HepG2 (cell line): ENCODE data around the gene ETFB.

Source experiments
- ASH2L ChIP-seq: fragments of 300-600, 200-600 bp; sonication (generic); IDR thresholded peaks from 2 replicates; pipeline ENCODE4 v1.7.0; 2017; ENCODE audit warnings: low read depth, mild to moderate bottlenecking, moderate library complexity, mixed read lengths, low read length; ENCODE audit not compliant: insufficient read length
- DPF2 ChIP-seq: sonication (generic); formaldehyde crosslinking; IDR thresholded peaks from 2 replicates; pipeline ENCODE4 v1.4.0; 2020; ENCODE audit warnings: mild to moderate bottlenecking, low read depth, missing genetic modification reagents, borderline replicate concordance
- EP300 ChIP-seq, 3 experiments: sonication (generic) in 1 of 3; formaldehyde crosslinking in 1 of 3; IDR thresholded peaks; 2 replicates each; pipeline versions ENCODE4 v1.5.1 to v1.6.1; 2011 to 2020; ENCODE audit warnings: low read depth in 2 of 3, low read length in 2 of 3, borderline replicate concordance in 1 of 3, improper control_type of control experiment in 1 of 3, mild to moderate bottlenecking in 1 of 3, missing genetic modification reagents in 1 of 3, moderate library complexity in 1 of 3
- HOXA5 ChIP-seq: sonication (generic); formaldehyde crosslinking; IDR thresholded peaks from 2 replicates; pipeline ENCODE4 v1.4.0; 2020; ENCODE audit warnings: missing genetic modification reagents
- RBAK ChIP-seq: sonication (generic); formaldehyde crosslinking; IDR thresholded peaks from 2 replicates; pipeline ENCODE4 v1.5.1; 2020; ENCODE audit warnings: mild to moderate bottlenecking, missing genetic modification reagents
- ZNF354B ChIP-seq: sonication (generic); formaldehyde crosslinking; IDR thresholded peaks from 2 replicates; pipeline ENCODE4 v1.8.0; 2022; ENCODE audit warnings: mild to moderate bottlenecking, missing genetic modification reagents
- ZNF609 ChIP-seq: sonication (generic); formaldehyde crosslinking; IDR thresholded peaks from 2 replicates; pipeline ENCODE4 v1.4.0; 2020; ENCODE audit warnings: mild to moderate bottlenecking, missing genetic modification reagents, borderline replicate concordance
- TF ChIP-seq, protein P1 (sequence below): sonication (generic); formaldehyde crosslinking; IDR thresholded peaks from 2 replicates; pipeline ENCODE4 v1.5.0; 2020; ENCODE audit warnings: mild to moderate bottlenecking, missing genetic modification reagents, moderate library complexity
- TF ChIP-seq, protein P2 (sequence below): sonication (generic); formaldehyde crosslinking; IDR thresholded peaks from 2 replicates; pipeline ENCODE4 v1.4.0; 2020; ENCODE audit warnings: mild to moderate bottlenecking, missing genetic modification reagents
- TF ChIP-seq, protein P3 (sequence below): sonication (generic); formaldehyde crosslinking; IDR thresholded peaks from 2 replicates; pipeline ENCODE4 v1.4.0; 2020; ENCODE audit warnings: missing genetic modification reagents, borderline replicate concordance
- TF ChIP-seq, protein P4 (sequence below): sonication (generic); formaldehyde crosslinking; IDR thresholded peaks from 2 replicates; pipeline ENCODE4 v1.4.0; 2020; ENCODE audit warnings: missing genetic modification reagents

DNA sequence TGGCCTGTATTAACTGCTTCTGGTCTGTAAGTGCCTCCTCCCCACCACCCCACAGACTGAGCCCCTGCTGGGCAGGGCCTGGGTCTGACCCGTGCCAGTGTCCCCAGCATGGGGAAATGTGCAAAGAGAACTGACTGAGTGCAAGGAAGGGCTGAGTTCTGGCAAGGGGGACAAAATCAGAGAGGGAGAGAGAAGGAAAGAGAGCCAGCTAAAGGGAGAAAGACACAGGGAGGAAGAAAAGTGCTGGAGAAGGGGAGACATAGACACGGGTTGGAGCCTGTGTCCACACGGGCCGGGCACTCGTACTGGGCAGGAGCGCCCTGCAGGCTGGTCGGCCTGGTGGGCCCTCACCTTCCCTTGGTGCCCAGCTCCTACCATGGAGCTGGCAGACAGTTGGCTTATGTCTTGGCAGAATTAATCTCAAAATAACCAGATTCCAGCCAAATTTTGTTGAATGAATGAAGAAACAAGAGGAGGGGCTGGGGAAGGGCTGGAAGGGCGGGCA lies 5.0 kb upstream of the ETFB start:
- no peak for TF ChIP-seq RBAK
- TF ChIP-seq, protein P1, sequence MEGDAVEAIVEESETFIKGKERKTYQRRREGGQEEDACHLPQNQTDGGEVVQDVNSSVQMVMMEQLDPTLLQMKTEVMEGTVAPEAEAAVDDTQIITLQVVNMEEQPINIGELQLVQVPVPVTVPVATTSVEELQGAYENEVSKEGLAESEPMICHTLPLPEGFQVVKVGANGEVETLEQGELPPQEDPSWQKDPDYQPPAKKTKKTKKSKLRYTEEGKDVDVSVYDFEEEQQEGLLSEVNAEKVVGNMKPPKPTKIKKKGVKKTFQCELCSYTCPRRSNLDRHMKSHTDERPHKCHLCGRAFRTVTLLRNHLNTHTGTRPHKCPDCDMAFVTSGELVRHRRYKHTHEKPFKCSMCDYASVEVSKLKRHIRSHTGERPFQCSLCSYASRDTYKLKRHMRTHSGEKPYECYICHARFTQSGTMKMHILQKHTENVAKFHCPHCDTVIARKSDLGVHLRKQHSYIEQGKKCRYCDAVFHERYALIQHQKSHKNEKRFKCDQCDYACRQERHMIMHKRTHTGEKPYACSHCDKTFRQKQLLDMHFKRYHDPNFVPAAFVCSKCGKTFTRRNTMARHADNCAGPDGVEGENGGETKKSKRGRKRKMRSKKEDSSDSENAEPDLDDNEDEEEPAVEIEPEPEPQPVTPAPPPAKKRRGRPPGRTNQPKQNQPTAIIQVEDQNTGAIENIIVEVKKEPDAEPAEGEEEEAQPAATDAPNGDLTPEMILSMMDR (CRISPR knock-in tag), result no peak
- TF ChIP-seq, protein P2, sequence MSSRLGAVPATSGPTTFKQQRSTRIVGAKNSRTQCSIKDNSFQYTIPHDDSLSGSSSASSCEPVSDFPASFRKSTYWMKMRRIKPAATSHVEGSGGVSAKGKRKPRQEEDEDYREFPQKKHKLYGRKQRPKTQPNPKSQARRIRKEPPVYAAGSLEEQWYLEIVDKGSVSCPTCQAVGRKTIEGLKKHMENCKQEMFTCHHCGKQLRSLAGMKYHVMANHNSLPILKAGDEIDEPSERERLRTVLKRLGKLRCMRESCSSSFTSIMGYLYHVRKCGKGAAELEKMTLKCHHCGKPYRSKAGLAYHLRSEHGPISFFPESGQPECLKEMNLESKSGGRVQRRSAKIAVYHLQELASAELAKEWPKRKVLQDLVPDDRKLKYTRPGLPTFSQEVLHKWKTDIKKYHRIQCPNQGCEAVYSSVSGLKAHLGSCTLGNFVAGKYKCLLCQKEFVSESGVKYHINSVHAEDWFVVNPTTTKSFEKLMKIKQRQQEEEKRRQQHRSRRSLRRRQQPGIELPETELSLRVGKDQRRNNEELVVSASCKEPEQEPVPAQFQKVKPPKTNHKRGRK (CRISPR knock-in tag), result no peak
- TF ChIP-seq ZNF609 (CRISPR knock-in tag), result no peak
- no peak for TF ChIP-seq DPF2 (CRISPR knock-in tag)
- TF ChIP-seq ZNF354B (CRISPR knock-in tag), result no peak
- TF ChIP-seq, protein P3, sequence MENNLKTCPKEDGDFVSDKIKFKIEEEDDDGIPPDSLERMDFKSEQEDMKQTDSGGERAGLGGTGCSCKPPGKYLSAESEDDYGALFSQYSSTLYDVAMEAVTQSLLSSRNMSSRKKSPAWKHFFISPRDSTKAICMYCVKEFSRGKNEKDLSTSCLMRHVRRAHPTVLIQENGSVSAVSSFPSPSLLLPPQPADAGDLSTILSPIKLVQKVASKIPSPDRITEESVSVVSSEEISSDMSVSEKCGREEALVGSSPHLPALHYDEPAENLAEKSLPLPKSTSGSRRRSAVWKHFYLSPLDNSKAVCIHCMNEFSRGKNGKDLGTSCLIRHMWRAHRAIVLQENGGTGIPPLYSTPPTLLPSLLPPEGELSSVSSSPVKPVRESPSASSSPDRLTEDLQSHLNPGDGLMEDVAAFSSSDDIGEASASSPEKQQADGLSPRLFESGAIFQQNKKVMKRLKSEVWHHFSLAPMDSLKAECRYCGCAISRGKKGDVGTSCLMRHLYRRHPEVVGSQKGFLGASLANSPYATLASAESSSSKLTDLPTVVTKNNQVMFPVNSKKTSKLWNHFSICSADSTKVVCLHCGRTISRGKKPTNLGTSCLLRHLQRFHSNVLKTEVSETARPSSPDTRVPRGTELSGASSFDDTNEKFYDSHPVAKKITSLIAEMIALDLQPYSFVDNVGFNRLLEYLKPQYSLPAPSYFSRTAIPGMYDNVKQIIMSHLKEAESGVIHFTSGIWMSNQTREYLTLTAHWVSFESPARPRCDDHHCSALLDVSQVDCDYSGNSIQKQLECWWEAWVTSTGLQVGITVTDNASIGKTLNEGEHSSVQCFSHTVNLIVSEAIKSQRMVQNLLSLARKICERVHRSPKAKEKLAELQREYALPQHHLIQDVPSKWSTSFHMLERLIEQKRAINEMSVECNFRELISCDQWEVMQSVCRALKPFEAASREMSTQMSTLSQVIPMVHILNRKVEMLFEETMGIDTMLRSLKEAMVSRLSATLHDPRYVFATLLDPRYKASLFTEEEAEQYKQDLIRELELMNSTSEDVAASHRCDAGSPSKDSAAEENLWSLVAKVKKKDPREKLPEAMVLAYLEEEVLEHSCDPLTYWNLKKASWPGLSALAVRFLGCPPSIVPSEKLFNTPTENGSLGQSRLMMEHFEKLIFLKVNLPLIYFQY (CRISPR knock-in tag), result no peak
- TF ChIP-seq, protein P4, sequence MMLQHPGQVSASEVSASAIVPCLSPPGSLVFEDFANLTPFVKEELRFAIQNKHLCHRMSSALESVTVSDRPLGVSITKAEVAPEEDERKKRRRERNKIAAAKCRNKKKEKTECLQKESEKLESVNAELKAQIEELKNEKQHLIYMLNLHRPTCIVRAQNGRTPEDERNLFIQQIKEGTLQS (CRISPR knock-in tag), result no peak
- TF ChIP-seq ASH2L, result no peak
- TF ChIP-seq EP300 (IDR thresholded peaks at IDR 0.05; ENCODE audit: low read depth in 2 of 2, low read length in 2 of 2), result no peak
- no peak for TF ChIP-seq EP300 (CRISPR knock-in tag; IDR thresholded peaks at IDR 0.05; ENCODE audit: borderline replicate concordance)
- no peak for TF ChIP-seq HOXA5 (CRISPR knock-in tag)
